SK-N-SH (cell line): ENCODE measurements around the gene PLCB1. TPM values are rescaled to one million over a fixed set of nuclear protein-coding genes. Genes with fewer than 3 reads are reported as not detected.

Experiments
- CTCF ChIA-PET: fragments of 300-600, 350-600 bp; formaldehyde crosslinking; extraction: SDS; loops from one replicate; lab custom pipeline; 2021; lab: Yijun Ruan, JAX
- POLR2A ChIA-PET: fragments of 350-600 bp; sonication (Branson Sonifier 250); formaldehyde crosslinking; extraction: SDS; loops from one replicate; lab custom pipeline; 2020; ENCODE audit warnings: antibody characterized with exemption, inconsistent platforms; lab: Yijun Ruan, JAX
- DNase-seq: peaks from one replicate; pipeline ENCODE4 v3.0.0; 2012
- H2AFZ ChIP-seq: fragments of 200-600 bp; sonication (generic); 2 replicates; pipeline ENCODE4 v1.8.1; 2016; ENCODE audit warnings: antibody characterized with exemption, mild to moderate bottlenecking, low read depth
- H3F3A ChIP-seq: fragments of 200-600 bp; sonication (generic); replicated peaks from 2 replicates; pipeline ENCODE3; 2016; ENCODE audit warnings: antibody characterized with exemption, mild to moderate bottlenecking; ENCODE audit not compliant: insufficient read depth
- H3K27ac ChIP-seq, 2 experiments: fragments of 200-500 bp in 1 of 2; fragments of 200-600 bp in 1 of 2; sonication (Bioruptor generic) in 1 of 2; sonication (generic), shearing (Covaris generic) in 1 of 2; 2 replicates each; pipeline versions ENCODE4 v1.5.1 to v1.6.1; 2014 to 2016; ENCODE audit warnings: low read depth in 2 of 2, inconsistent platforms in 1 of 2, low read length in 1 of 2, mild to moderate bottlenecking in 1 of 2, mixed read lengths in 1 of 2
- H3K27me3 ChIP-seq: fragments of 200-600 bp; sonication (generic), shearing (Covaris generic); 2 replicates; pipeline ENCODE4 v1.6.1; 2016; ENCODE audit warnings: mixed run types; ENCODE audit not compliant: insufficient read depth
- H3K36me3 ChIP-seq, 2 experiments: fragments of 200-500 bp in 1 of 2; fragments of 200-600 bp in 1 of 2; sonication (Bioruptor generic) in 1 of 2; sonication (generic) in 1 of 2; replicated peaks in 1 of 2; 2 replicates each; pipeline versions ENCODE3 to v1.5.1; 2014 to 2016; ENCODE audit warnings: low read length in 1 of 2, mild to moderate bottlenecking in 1 of 2; ENCODE audit not compliant: insufficient read depth in 2 of 2, control insufficient read depth in 1 of 2
- H3K4me1 ChIP-seq, 2 experiments: fragments of 200-500 bp in 1 of 2; fragments of 200-600 bp in 1 of 2; sonication (Bioruptor generic) in 1 of 2; sonication (generic), shearing (Covaris generic) in 1 of 2; 2 replicates each; pipeline versions ENCODE4 v1.5.1 to v1.6.1; 2014 to 2016; ENCODE audit warnings: low read depth in 1 of 2, low read length in 1 of 2, mixed run types in 1 of 2; ENCODE audit not compliant: insufficient read depth in 2 of 2, control insufficient read depth in 1 of 2
- H3K4me2 ChIP-seq: fragments of 200-600 bp; sonication (generic), shearing (Covaris generic); 2 replicates; pipeline ENCODE4 v1.6.1; 2017; ENCODE audit warnings: mixed run types
- H3K4me3 ChIP-seq, 2 experiments: fragments of 200-500 bp in 1 of 2; fragments of 200-600 bp in 1 of 2; sonication (Bioruptor generic) in 1 of 2; sonication (generic), shearing (Covaris generic) in 1 of 2; 2 replicates each; pipeline versions ENCODE4 v1.5.1 to v1.8.1; 2014 to 2016; ENCODE audit warnings: low read depth in 2 of 2, inconsistent platforms in 1 of 2, low read length in 1 of 2, mild to moderate bottlenecking in 1 of 2, mixed read lengths in 1 of 2, moderate library complexity in 1 of 2
- H3K79me2 ChIP-seq: fragments of 200-600 bp; sonication (generic); 2 replicates; pipeline ENCODE4 v1.8.1; 2017; ENCODE audit warnings: mild to moderate bottlenecking; ENCODE audit not compliant: insufficient read depth
- H3K9ac ChIP-seq: fragments of 200-600 bp; sonication (generic); 2 replicates; pipeline ENCODE4 v1.6.1; 2017; ENCODE audit warnings: mixed run types
- H3K9me2 ChIP-seq: fragments of 200-600 bp; sonication (generic); 2 replicates; pipeline ENCODE4 v1.6.1; 2017; ENCODE audit warnings: mixed run types
- H3K9me3 ChIP-seq: fragments of 200-600 bp; sonication (generic); 2 replicates; pipeline ENCODE4 v1.6.1; 2017; ENCODE audit warnings: mixed run types, mild to moderate bottlenecking, moderate library complexity
- H4K20me1 ChIP-seq: fragments of 200-600 bp; sonication (generic); 2 replicates; pipeline ENCODE4 v1.6.1; 2017; ENCODE audit warnings: mild to moderate bottlenecking, mixed run types; ENCODE audit not compliant: insufficient read depth
- CHD2 ChIP-seq: fragments of 150-350 bp; IDR thresholded peaks from 2 replicates; pipeline ENCODE4 v1.6.1; 2018; ENCODE audit warnings: low read length; ENCODE audit not compliant: partially characterized antibody
- EZH2phosphoT487 ChIP-seq: fragments of 200-600 bp; sonication (generic); IDR thresholded peaks from 2 replicates; pipeline ENCODE4 v1.6.1; 2017; ENCODE audit warnings: low read depth, mixed run types, mild to moderate bottlenecking, antibody characterized with exemption, moderate library complexity, borderline replicate concordance
- FOSL2 ChIP-seq: IDR thresholded peaks from 2 replicates; pipeline ENCODE4 v1.4.0; 2012; ENCODE audit warnings: low read depth, mild to moderate bottlenecking, moderate library complexity, borderline replicate concordance
- FOXJ3 ChIP-seq: sonication (generic); formaldehyde crosslinking; IDR thresholded peaks from 2 replicates; pipeline ENCODE4 v1.5.1; 2020; ENCODE audit warnings: mild to moderate bottlenecking, missing genetic modification reagents
- FOXM1 ChIP-seq: IDR thresholded peaks from 2 replicates; pipeline ENCODE4 v1.4.0; 2012; ENCODE audit warnings: low read depth, mild to moderate bottlenecking
- GATA2 ChIP-seq: sonication (generic); formaldehyde crosslinking; IDR thresholded peaks from 2 replicates; pipeline ENCODE4 v1.5.0; 2020; ENCODE audit warnings: mild to moderate bottlenecking, missing genetic modification reagents
- JUND ChIP-seq: IDR thresholded peaks from 2 replicates; pipeline ENCODE4 v1.4.0; 2012
- MEF2A ChIP-seq: IDR thresholded peaks from 2 replicates; pipeline ENCODE4 v1.4.0; 2012; ENCODE audit warnings: low read depth, borderline replicate concordance
- NFIC ChIP-seq: IDR thresholded peaks from 2 replicates; pipeline ENCODE4 v1.4.0; 2012; ENCODE audit warnings: borderline replicate concordance
- NRF1 ChIP-seq: IDR thresholded peaks from 2 replicates; pipeline ENCODE4 v1.6.1; 2012; ENCODE audit warnings: low read depth, mild to moderate bottlenecking, low read length
- POLR2AphosphoS5 ChIP-seq: IDR thresholded peaks from 2 replicates; pipeline ENCODE4 v1.6.1; 2012; ENCODE audit warnings: low read depth, low read length
- RAD21 ChIP-seq: IDR thresholded peaks from 2 replicates; pipeline ENCODE4 v1.6.1; 2012; ENCODE audit warnings: mild to moderate bottlenecking, low read length
- RFX5 ChIP-seq: IDR thresholded peaks from 2 replicates; pipeline ENCODE4 v1.6.1; 2012; ENCODE audit warnings: mild to moderate bottlenecking, improper control_type of control experiment, low read length
- SIN3A ChIP-seq: IDR thresholded peaks from 2 replicates; pipeline ENCODE4 v1.6.1; 2012; ENCODE audit warnings: low read depth, mild to moderate bottlenecking, low read length, moderate library complexity, borderline replicate concordance
- SMC3 ChIP-seq: IDR thresholded peaks from 2 replicates; pipeline ENCODE4 v1.6.1; 2012; ENCODE audit warnings: low read depth, low read length, improper control_type of control experiment
- TAF1 ChIP-seq: IDR thresholded peaks from 2 replicates; pipeline ENCODE4 v1.6.1; 2012; ENCODE audit warnings: low read depth, mild to moderate bottlenecking, low read length, moderate library complexity, borderline replicate concordance
- TCF12 ChIP-seq: IDR thresholded peaks from 2 replicates; pipeline ENCODE4 v1.4.0; 2012
- TEAD4 ChIP-seq: IDR thresholded peaks from 2 replicates; pipeline ENCODE4 v1.4.0; 2012; ENCODE audit warnings: mild to moderate bottlenecking, borderline replicate concordance; ENCODE audit not compliant: insufficient read depth
- USF2 ChIP-seq: fragments of 150-350 bp; IDR thresholded peaks from 2 replicates; pipeline ENCODE4 v1.6.1; 2017; ENCODE audit warnings: antibody characterized with exemption, low read length, low read depth, borderline replicate concordance
- YY1 ChIP-seq: IDR thresholded peaks from 2 replicates; pipeline ENCODE4 v1.4.0; 2012; ENCODE audit warnings: low read depth, mild to moderate bottlenecking
- WGBS: methylation state at CpG from one replicate; pipeline ENCODE4 v1.1.6; 2017; ENCODE audit warnings: low lambda C conversion rate; 5-methylcytosine and 5-hydroxymethylcytosine counted together
- polyA plus RNA-seq, 3 experiments: library from polyadenylated mRNA; depleted of rRNA; stranded (reverse); fragments of >200 nt; gene quantifications; 2 replicates each; pipeline ENCODE4 v1.2.3, GENCODE V29; 2012
- TF ChIP-seq, protein P1 (sequence below): IDR thresholded peaks from 2 replicates; pipeline ENCODE4 v1.4.0; 2012; ENCODE audit warnings: low read depth, borderline replicate concordance
- TF ChIP-seq, protein P2 (sequence below): fragments of 150-350 bp; IDR thresholded peaks from 2 replicates; pipeline ENCODE4 v1.6.1; 2016; ENCODE audit warnings: mild to moderate bottlenecking, low read depth, low read length
- TF ChIP-seq, protein P3 (sequence below): IDR thresholded peaks from 2 replicates; pipeline ENCODE4; 2012
- TF ChIP-seq, protein P4 (sequence below): IDR thresholded peaks from 2 replicates; pipeline ENCODE4 v1.4.0; 2012; ENCODE audit warnings: low read depth, borderline replicate concordance

Gene PLCB1
- polyA plus RNA-seq, 1 of the 3 experiments (the other 2 are of a cell fraction) = 10.5 TPM

DNA sequence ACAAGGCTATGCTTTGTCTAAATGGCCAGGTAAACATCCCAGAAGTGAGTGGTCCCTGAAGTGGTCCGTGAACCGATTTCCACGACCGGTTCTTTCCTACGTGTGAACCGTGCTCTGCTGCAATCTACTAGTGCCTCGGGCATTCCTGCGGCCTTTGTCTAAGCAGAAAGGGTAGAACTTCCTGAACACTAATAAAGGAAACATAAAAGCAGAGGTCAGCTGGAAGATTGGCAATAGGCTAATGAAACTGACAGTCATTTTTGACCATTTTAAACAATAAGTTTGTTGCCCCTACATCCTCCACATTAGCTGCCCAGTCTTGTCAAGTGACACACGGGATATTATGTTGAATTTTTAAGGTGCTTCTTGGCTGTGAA lies 410.0 kb downstream of the PLCB1 start:
- no peak for DNase-seq
- Histone ChIP-seq H3K27ac (no peak overlapping the region; a peak in 1 of 4 replicates), H3F3A (peaks cover 7% of the 10 kb centered on the region), H3K79me2 (no peaks in the 10 kb centered on the region), H3K9me2 (no peaks in the 10 kb centered on the region), H3K27me3 (no peaks in the 10 kb centered on the region), H4K20me1 (no peaks in the 10 kb centered on the region), H3K36me3 (no peaks in the 10 kb centered on the region), H3K9me3 (no peaks in the 10 kb centered on the region), H3K9ac (no peak overlapping the region), H3K4me1 (peaks cover 0 to 6% of the 10 kb centered on the region in 2 experiments; a peak in 2 of 4 replicates), H2AFZ (no peak overlapping the region), H3K4me2 (no peak overlapping the region), H3K4me3 (no peak overlapping the region)
- WGBS = 90% methylated on average over 9 of the region's 9 CpGs
- ChIA-PET CTCF (interaction anchor here (0.9 to 1.3 kb wide), 5 partner anchors 12 to 417 kb away, joined by 3 to 4 read pairs (median 3); no protein-coding TSS in a partner anchor), POLR2A (no interaction called here)
- no peak for TF ChIP-seq RAD21

DNA sequence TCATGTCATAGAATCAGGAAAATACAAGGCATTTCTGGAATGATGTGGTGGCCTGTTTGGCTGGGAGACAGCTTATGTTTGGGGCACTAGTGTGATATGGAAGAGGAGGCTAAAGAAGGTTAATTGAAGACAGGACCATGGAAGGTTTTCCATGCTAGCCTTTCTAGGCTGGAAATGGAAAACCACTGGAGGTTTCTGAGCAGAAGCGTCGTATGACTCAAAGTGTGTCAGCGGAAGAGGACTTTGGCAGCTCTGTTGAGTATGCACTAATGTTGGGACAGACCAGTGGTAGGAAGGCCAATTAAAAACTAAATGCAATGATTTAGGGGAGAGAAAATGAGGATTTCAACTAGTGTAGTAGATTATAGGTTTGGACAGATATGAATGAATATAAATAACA lies 413.1 kb downstream of the PLCB1 start:
- Histone ChIP-seq H3K4me1 (peaks cover 0 to 9% of the 10 kb centered on the region in 2 experiments; a peak in 2 of 4 replicates), H3K79me2 (no peaks in the 10 kb centered on the region), H3K4me2 (no peak overlapping the region), H3F3A (peaks cover 7% of the 10 kb centered on the region), H3K4me3 (no peak overlapping the region), H3K27me3 (no peaks in the 10 kb centered on the region), H3K27ac (peak overlapping the region in 1 of 2 experiments; percentile 33; a peak in 2 of 4 replicates), H2AFZ (no peak overlapping the region), H3K36me3 (no peaks in the 10 kb centered on the region)
- WGBS = 80% methylated on average over 3 of the region's 3 CpGs
- POLR2A ChIA-PET = no interaction called here
- CTCF ChIA-PET = interaction anchor here (0.7 to 1.8 kb wide), 2 partner anchors 10 to 133 kb away, joined by 3 to 6 read pairs; no protein-coding TSS in a partner anchor
- TF ChIP-seq, protein P1, sequence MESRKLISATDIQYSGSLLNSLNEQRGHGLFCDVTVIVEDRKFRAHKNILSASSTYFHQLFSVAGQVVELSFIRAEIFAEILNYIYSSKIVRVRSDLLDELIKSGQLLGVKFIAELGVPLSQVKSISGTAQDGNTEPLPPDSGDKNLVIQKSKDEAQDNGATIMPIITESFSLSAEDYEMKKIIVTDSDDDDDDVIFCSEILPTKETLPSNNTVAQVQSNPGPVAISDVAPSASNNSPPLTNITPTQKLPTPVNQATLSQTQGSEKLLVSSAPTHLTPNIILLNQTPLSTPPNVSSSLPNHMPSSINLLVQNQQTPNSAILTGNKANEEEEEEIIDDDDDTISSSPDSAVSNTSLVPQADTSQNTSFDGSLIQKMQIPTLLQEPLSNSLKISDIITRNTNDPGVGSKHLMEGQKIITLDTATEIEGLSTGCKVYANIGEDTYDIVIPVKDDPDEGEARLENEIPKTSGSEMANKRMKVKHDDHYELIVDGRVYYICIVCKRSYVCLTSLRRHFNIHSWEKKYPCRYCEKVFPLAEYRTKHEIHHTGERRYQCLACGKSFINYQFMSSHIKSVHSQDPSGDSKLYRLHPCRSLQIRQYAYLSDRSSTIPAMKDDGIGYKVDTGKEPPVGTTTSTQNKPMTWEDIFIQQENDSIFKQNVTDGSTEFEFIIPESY = no peak
- TF ChIP-seq SIN3A = no peak
- TF ChIP-seq FOSL2 = peak; percentile 30; the same call in 1 of the 2 replicates
- TF ChIP-seq MEF2A = no peak
- peak; percentile 24; the same call in 1 of the 2 replicates for TF ChIP-seq TEAD4
- TF ChIP-seq TCF12 = peak; percentile 52; the same call in 1 of the 2 replicates
- no peak for TF ChIP-seq JUND
- TF ChIP-seq USF2 = no peak
- TF ChIP-seq EZH2phosphoT487 = no peak
- no peak for TF ChIP-seq GATA2 (CRISPR knock-in tag)
- TF ChIP-seq, protein P2, sequence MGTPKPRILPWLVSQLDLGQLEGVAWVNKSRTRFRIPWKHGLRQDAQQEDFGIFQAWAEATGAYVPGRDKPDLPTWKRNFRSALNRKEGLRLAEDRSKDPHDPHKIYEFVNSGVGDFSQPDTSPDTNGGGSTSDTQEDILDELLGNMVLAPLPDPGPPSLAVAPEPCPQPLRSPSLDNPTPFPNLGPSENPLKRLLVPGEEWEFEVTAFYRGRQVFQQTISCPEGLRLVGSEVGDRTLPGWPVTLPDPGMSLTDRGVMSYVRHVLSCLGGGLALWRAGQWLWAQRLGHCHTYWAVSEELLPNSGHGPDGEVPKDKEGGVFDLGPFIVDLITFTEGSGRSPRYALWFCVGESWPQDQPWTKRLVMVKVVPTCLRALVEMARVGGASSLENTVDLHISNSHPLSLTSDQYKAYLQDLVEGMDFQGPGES = no peak
- no peak for TF ChIP-seq RFX5
- TF ChIP-seq CHD2 = no peak
- no peak for TF ChIP-seq YY1
- no peak for TF ChIP-seq NRF1
- TF ChIP-seq, protein P3, sequence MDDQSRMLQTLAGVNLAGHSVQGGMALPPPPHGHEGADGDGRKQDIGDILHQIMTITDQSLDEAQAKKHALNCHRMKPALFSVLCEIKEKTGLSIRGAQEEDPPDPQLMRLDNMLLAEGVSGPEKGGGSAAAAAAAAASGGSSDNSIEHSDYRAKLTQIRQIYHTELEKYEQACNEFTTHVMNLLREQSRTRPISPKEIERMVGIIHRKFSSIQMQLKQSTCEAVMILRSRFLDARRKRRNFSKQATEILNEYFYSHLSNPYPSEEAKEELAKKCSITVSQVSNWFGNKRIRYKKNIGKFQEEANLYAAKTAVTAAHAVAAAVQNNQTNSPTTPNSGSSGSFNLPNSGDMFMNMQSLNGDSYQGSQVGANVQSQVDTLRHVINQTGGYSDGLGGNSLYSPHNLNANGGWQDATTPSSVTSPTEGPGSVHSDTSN = no peak
- no peak for TF ChIP-seq TAF1
- TF ChIP-seq, protein P4, sequence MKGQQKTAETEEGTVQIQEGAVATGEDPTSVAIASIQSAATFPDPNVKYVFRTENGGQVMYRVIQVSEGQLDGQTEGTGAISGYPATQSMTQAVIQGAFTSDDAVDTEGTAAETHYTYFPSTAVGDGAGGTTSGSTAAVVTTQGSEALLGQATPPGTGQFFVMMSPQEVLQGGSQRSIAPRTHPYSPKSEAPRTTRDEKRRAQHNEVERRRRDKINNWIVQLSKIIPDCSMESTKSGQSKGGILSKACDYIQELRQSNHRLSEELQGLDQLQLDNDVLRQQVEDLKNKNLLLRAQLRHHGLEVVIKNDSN = no peak
- TF ChIP-seq SMC3 = no peak
- TF ChIP-seq FOXJ3 = no peak
- TF ChIP-seq POLR2AphosphoS5 = no peak
- no peak for TF ChIP-seq NFIC
- no peak for TF ChIP-seq FOXM1
- TF ChIP-seq, all 33 proteins: peak for 3
- Histone ChIP-seq H4K20me1 (no peaks in the 10 kb centered on the region), H3K9ac (no peak overlapping the region), H3K9me2 (no peaks in the 10 kb centered on the region), H3K9me3 (no peaks in the 10 kb centered on the region)
- no peak for DNase-seq
